ENCODE results near the gene KLHL5. TPM values are rescaled to one million over a fixed set of nuclear protein-coding genes. Genes with fewer than 3 reads are reported as not detected.

Gene KLHL5
- total RNA-seq, 2 donors from 2014 or later: 25.1 to 41.1 TPM

- Mint-ChIP-seq H3K36me3 (ENCODE audit: low read depth) (no peaks in the 10 kb centered on the region), H3K9me3 (no peaks in the 10 kb centered on the region), H3K4me1 (peaks cover 3% of the 10 kb centered on the region), H3K4me3 (no peak overlapping the region), H3K27ac (no peak overlapping the region), H3K27me3 (ENCODE audit: insufficient read depth) (no peaks in the 10 kb centered on the region)
- Histone ChIP-seq H3K27me3 (ENCODE audit: control insufficient read depth, insufficient read depth, low read length, poor library complexity, severe bottlenecking) (no peaks in the 10 kb centered on the region), H3K9me3 (ENCODE audit: control insufficient read depth, low read length) (no peaks in the 10 kb centered on the region), H3K27ac (ENCODE audit: low read depth, low read length) (no peak overlapping the region), H3K4me1 (ENCODE audit: control insufficient read depth, insufficient read depth, low read length) (no peaks in the 10 kb centered on the region), H3K36me3 (ENCODE audit: control insufficient read depth, insufficient read depth, low read length) (no peaks in the 10 kb centered on the region), H3K4me3 (ENCODE audit: low read length) (no peak overlapping the region), H3K9ac (ENCODE audit: extremely low read depth, low read length, poor library complexity, severe bottlenecking) (no peak overlapping the region)
- TF ChIP-seq CTCF (conservative IDR thresholded peaks at IDR 0.05): no peak
- DNase-seq: no peak
- 83 to 100% methylated on average over 2 to 3 of the region's 3 CpGs for WGBS, 2 experiments (ENCODE audit: insufficient coverage in 1 of 2, insufficient read length in 1 of 2)
Observed at GRCh38 chr4:39037941-39038340, 24.1 kb upstream of the KLHL5 start.

GRCh38 chr4:39039108-39039507 lies 22.9 kb upstream of the KLHL5 start:
- WGBS, 2 experiments (ENCODE audit: insufficient coverage in 1 of 2, insufficient read length in 1 of 2): 91 to 100% methylated on average over 3 of the region's 3 CpGs

GRCh38 chr4:39042366-39042765 lies 19.7 kb upstream of the KLHL5 start:
- H3K9ac ChIP-seq (ENCODE audit: extremely low read depth, low read length, poor library complexity, severe bottlenecking): no peak overlapping the region
- WGBS, 2 experiments (ENCODE audit: insufficient coverage in 1 of 2, insufficient read length in 1 of 2): 86 to 100% methylated on average over 1 of the region's 1 CpG
- no peaks in the 10 kb centered on the region for H3K36me3 Mint-ChIP-seq (ENCODE audit: low read depth)
- no peak overlapping the region for H3K4me3 ChIP-seq (ENCODE audit: low read length)
- no peak overlapping the region for H3K4me3 Mint-ChIP-seq
- H3K27ac Mint-ChIP-seq: no peak overlapping the region
- H3K4me1 Mint-ChIP-seq: peaks cover 22% of the 10 kb centered on the region
- no peaks in the 10 kb centered on the region for H3K9me3 Mint-ChIP-seq
- H3K27me3 Mint-ChIP-seq (ENCODE audit: insufficient read depth): no peaks in the 10 kb centered on the region
- no peaks in the 10 kb centered on the region for H3K4me1 ChIP-seq (ENCODE audit: control insufficient read depth, insufficient read depth, low read length)
- no peak for DNase-seq
- H3K27me3 ChIP-seq (ENCODE audit: control insufficient read depth, insufficient read depth, low read length, poor library complexity, severe bottlenecking): no peaks in the 10 kb centered on the region
- H3K9me3 ChIP-seq (ENCODE audit: control insufficient read depth, low read length): no peaks in the 10 kb centered on the region
- no peak overlapping the region for H3K27ac ChIP-seq (ENCODE audit: low read depth, low read length)
- H3K36me3 ChIP-seq (ENCODE audit: control insufficient read depth, insufficient read depth, low read length): no peaks in the 10 kb centered on the region
- no peak for TF ChIP-seq CTCF (conservative IDR thresholded peaks at IDR 0.05)

More at GRCh38 chr4:39039108-39039507, 22.9 kb upstream of the KLHL5 start:
- Histone ChIP-seq H3K27me3 (ENCODE audit: control insufficient read depth, insufficient read depth, low read length, poor library complexity, severe bottlenecking) (no peaks in the 10 kb centered on the region), H3K4me3 (ENCODE audit: low read length) (no peak overlapping the region), H3K9ac (ENCODE audit: extremely low read depth, low read length, poor library complexity, severe bottlenecking) (no peak overlapping the region), H3K36me3 (ENCODE audit: control insufficient read depth, insufficient read depth, low read length) (no peaks in the 10 kb centered on the region), H3K9me3 (ENCODE audit: control insufficient read depth, low read length) (no peaks in the 10 kb centered on the region), H3K4me1 (ENCODE audit: control insufficient read depth, insufficient read depth, low read length) (no peaks in the 10 kb centered on the region), H3K27ac (ENCODE audit: low read depth, low read length) (no peak overlapping the region)
- no peaks in the 10 kb centered on the region for H3K36me3 Mint-ChIP-seq (ENCODE audit: low read depth)
- peaks cover 15% of the 10 kb centered on the region for H3K4me1 Mint-ChIP-seq
- H3K27ac Mint-ChIP-seq: no peak overlapping the region
- DNase-seq: no peak
- no peak overlapping the region for H3K4me3 Mint-ChIP-seq
- TF ChIP-seq CTCF (conservative IDR thresholded peaks at IDR 0.05): no peak
- H3K9me3 Mint-ChIP-seq: no peaks in the 10 kb centered on the region
- no peaks in the 10 kb centered on the region for H3K27me3 Mint-ChIP-seq (ENCODE audit: insufficient read depth)
